IPS DF 4.7 (cell line): Measurements from ENCODE around the gene CAPZB.
"Not testable (repeated sequence)": the region's sequence is repeated elsewhere in the genome, so short reads cannot be mapped to it uniquely, and the experiment has no call there.

Experiments
- DNase-seq: peaks from one replicate; pipeline ENCODE4 v3.0.0-alpha.2; 2013; ENCODE audit warnings: low spot score; ENCODE audit errors: extremely low read depth

Gene CAPZB

GRCh38 chr1:19497443-19497842 is 12.1 kb upstream of the CAPZB start:
- not testable (repeated sequence) for DNase-seq

- DNase-seq = no peak
Observed at GRCh38 chr1:19496527-19496874, 11.2 kb upstream of the CAPZB start.

GRCh38 chr1:19495799-19496526 is 10.6 kb upstream of the CAPZB start:
- DNase-seq = no peak

- no peak for DNase-seq
Observed at GRCh38 chr1:19495000-19495656, 9.8 kb upstream of the CAPZB start.

- DNase-seq = no peak
Observed at GRCh38 chr1:19493547-19493946, 8.2 kb upstream of the CAPZB start.

- DNase-seq = no peak
Observed at GRCh38 chr1:19489996-19490395, 4.7 kb upstream of the CAPZB start.

- DNase-seq = no peak
Observed at GRCh38 chr1:19488136-19488535, 2.8 kb upstream of the CAPZB start.

- no peak for DNase-seq
Observed at GRCh38 chr1:19484798-19485361, 459 bp downstream of the CAPZB start.

GRCh38 chr1:19484338-19484797 is 971 bp downstream of the CAPZB start:
- DNase-seq = no peak

GRCh38 chr1:19483691-19484090 is 1.6 kb downstream of the CAPZB start:
- no peak for DNase-seq

GRCh38 chr1:19483261-19483660 is 2.1 kb downstream of the CAPZB start:
- DNase-seq = no peak

- peak; percentile 44 for DNase-seq
Observed at GRCh38 chr1:19481826-19482398, 3.4 kb downstream of the CAPZB start.

- DNase-seq = no peak
Observed at GRCh38 chr1:19480282-19480681, 5.1 kb downstream of the CAPZB start.

- DNase-seq = no peak
Observed at GRCh38 chr1:19479351-19480120, 5.8 kb downstream of the CAPZB start.

- no peak for DNase-seq
Observed at GRCh38 chr1:19478322-19478721, 7.0 kb downstream of the CAPZB start.

GRCh38 chr1:19477284-19478249 is 7.8 kb downstream of the CAPZB start:
- DNase-seq = no peak

GRCh38 chr1:19476450-19477190 is 8.7 kb downstream of the CAPZB start:
- no peak for DNase-seq

- DNase-seq = no peak
Observed at GRCh38 chr1:19475296-19475695, 10.0 kb downstream of the CAPZB start.

- DNase-seq = no peak
Observed at GRCh38 chr1:19472174-19472573, 13.2 kb downstream of the CAPZB start.

GRCh38 chr1:19469004-19469403 is 16.3 kb downstream of the CAPZB start:
- DNase-seq = no peak
